SK-N-MC (cell line): ENCODE data around the gene MANF.

Source experiments
- EZH2 ChIP-seq: fragments of 200-600 bp; sonication (generic); IDR thresholded peaks from one replicate; pipeline ENCODE4 v1.6.1; 2017; ENCODE audit warnings: antibody characterized with exemption
- POLR2AphosphoS5 ChIP-seq: IDR thresholded peaks from 2 replicates; pipeline ENCODE4 v1.6.1; 2012; ENCODE audit warnings: mild to moderate bottlenecking, low read depth, low read length, borderline replicate concordance

DNA sequence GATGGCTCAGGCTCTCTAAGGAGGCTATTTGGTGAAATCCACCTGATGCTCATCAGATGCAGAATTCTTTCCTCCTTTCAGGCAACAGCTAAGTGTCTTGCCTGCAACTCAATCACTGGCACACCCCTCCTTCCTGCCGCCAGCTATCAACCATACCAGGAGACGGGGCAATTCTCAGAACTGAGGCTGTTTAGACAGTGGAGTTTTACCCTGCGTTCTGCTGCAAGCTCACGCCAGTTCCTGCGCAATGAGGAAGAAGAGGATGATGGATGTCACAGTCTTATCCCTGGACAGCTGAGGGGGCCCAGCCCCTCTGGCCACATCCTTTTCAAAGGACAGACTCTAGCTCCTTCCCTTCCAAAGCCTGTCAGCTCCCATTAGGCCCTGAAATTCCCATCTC is 7.0 kb upstream of the MANF start:
- no peak for TF ChIP-seq EZH2
- TF ChIP-seq POLR2AphosphoS5 = no peak
